Stimulated activated memory B cell treated with anti-CD40 and anti-IgM and Interleukin-4, amounts not matched to agents 10 μg/mL and 1 μg/mL and 100 μg/mL, for 72 hours (primary cell): ENCODE results near the gene VMO1.

Experiments
- ATAC-seq: fragments of 150-1000 bp; cut with Tn5 transposase; 2 replicates; pipeline ENCODE4 v1.10.0; 2021
- H3K27ac Mint-ChIP-seq: one replicate; pipeline ENCODE4 v1.8.0; 2022; ENCODE audit warnings: mild to moderate bottlenecking, mixed read lengths
- H3K27me3 Mint-ChIP-seq: one replicate; pipeline ENCODE4 v1.8.0; 2022; ENCODE audit warnings: mixed read lengths
- H3K36me3 Mint-ChIP-seq: one replicate; pipeline ENCODE4 v1.8.0; 2022; ENCODE audit warnings: mixed read lengths
- H3K4me1 Mint-ChIP-seq: one replicate; pipeline ENCODE4 v1.8.0; 2022; ENCODE audit warnings: mixed read lengths
- H3K4me3 Mint-ChIP-seq: one replicate; pipeline ENCODE4 v1.8.0; 2022; ENCODE audit warnings: mild to moderate bottlenecking, moderate library complexity, mixed read lengths
- H3K9me3 Mint-ChIP-seq: one replicate; pipeline ENCODE4 v1.8.0; 2022; ENCODE audit warnings: mixed read lengths

Gene VMO1

DNA sequence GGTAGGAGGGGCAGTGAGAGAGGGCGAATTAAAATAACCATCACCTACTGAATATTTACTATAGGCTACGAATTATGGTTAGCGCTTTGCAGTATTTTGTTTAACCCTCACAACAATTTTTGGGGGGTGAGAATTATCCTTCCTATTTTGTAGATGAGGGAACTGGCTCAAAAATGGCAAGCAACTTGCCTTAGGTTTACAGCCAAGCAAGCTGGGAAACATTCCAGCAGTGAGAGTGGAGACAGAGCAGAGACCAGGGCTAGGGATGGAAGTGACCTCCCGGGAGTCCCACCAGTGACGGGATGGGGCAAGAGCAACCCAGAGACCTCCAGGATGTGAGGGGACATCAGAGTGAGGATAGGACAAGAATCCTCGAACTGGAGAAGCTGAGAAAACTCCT lies 352 bp upstream of the VMO1 start:
- no peak overlapping the region for H3K4me3 Mint-ChIP-seq
- H3K27ac Mint-ChIP-seq = no peak overlapping the region
- no peaks in the 10 kb centered on the region for H3K9me3 Mint-ChIP-seq
- H3K4me1 Mint-ChIP-seq = peaks cover 42% of the 10 kb centered on the region
- no peak for ATAC-seq
- peaks cover 74% of the 10 kb centered on the region for H3K27me3 Mint-ChIP-seq
- H3K36me3 Mint-ChIP-seq = no peaks in the 10 kb centered on the region

DNA sequence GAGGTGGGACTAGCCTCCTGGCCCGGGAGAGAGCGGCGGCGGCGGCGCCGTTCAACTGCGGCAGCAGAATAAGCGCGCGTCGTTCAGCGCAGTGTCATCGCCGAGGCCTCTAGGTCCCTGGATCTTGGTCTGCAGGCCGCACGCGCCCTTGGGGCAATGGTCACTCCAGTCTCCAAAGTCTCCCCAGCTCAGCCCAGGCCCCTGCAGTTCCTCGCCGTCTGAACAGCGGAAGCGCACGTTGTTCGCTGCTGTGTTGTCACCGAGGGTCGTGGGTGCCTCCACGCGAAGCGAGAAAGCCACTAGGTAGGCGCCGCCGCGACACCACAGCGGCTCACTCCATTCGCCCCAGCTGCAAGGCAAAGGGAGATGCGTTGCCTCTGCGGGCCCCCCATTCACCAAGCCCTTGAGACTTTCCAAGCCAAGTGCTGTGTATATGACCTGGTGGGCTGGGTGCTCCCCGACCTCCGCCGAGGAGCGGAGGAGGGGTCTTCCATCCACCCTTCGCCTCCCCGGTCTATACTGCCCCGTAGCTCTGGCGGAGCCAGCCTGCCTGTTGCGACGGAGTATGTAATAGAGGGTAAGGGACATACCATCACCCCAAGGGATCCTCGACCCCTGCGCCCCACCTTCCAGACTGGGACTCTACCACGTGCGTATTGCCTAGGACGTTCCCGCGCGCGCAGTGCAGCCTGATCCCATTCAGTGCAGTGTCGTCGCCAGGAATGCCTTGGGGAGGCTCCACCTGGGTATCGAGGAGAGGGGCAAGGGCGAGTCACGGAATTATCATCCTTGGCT lies 656 bp downstream of the VMO1 start:
- H3K4me3 Mint-ChIP-seq = no peak overlapping the region
- H3K27ac Mint-ChIP-seq = no peak overlapping the region
- H3K36me3 Mint-ChIP-seq = no peaks in the 10 kb centered on the region
- H3K27me3 Mint-ChIP-seq = peaks cover 79% of the 10 kb centered on the region
- no peaks in the 10 kb centered on the region for H3K9me3 Mint-ChIP-seq
- H3K4me1 Mint-ChIP-seq = peaks cover 35% of the 10 kb centered on the region
- ATAC-seq = no peak

DNA sequence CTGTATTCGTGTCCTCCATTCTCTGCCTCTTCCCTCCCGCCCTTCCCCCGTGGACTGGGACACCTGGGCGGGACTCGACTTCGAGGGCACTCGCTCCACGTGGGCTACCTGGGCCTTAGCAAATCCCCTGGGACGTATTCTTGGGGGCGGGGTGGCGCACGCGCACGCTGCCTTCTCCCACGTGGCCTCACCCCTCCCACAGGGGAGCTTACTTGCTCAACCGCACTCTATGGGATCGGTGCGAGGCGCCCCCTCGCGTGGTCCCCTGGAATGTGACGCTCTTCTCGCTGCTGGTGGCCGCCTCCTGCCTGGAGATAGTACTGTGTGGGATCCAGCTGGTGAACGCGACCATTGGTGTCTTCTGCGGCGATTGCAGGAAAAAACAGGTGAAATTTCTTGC lies 3.5 kb downstream of the VMO1 start:
- Mint-ChIP-seq H3K27me3 (peaks cover 81% of the 10 kb centered on the region), H3K4me3 (no peak overlapping the region)
- no peak for ATAC-seq

DNA sequence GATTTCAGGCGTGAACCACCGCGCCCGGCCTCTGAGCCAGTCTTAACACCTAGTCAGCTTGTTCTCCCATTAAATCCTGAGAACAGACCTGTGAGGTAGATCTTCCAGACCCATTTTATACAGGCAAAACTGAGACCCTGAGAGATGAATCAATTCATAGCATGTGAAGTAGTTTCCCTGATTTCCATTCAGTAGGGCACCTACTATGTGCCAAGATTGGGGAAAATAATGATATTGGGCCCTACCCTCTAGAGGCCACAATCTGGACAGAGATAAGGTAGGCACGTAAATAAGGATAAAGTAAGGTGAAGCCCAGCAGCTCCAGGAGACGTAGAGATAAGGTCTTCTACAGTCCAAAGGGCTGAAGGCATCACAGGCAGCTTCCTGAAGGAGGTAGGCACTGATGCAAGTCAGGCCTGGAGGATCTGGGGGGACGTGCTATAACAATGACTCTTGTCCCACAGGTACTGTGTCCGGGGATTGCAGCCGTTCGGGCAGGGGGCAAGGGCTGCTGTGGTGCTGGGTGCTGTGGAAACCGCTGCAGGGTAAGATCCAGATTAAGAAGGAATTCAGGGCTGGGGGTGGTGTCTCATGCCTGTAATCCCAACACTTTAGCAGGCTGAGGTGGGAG lies 5.7 kb downstream of the VMO1 start:
- Mint-ChIP-seq H3K4me3 (no peak overlapping the region), H3K36me3 (no peaks in the 10 kb centered on the region), H3K27me3 (peaks cover 76% of the 10 kb centered on the region), H3K27ac (no peak overlapping the region), H3K4me1 (peaks cover 3% of the 10 kb centered on the region), H3K9me3 (no peaks in the 10 kb centered on the region)
- ATAC-seq = no peak

More for the DNA sequence above, 3.5 kb downstream of the VMO1 start:
- Mint-ChIP-seq H3K27ac (no peak overlapping the region), H3K4me1 (peaks cover 19% of the 10 kb centered on the region), H3K36me3 (no peaks in the 10 kb centered on the region), H3K9me3 (no peaks in the 10 kb centered on the region)

DNA sequence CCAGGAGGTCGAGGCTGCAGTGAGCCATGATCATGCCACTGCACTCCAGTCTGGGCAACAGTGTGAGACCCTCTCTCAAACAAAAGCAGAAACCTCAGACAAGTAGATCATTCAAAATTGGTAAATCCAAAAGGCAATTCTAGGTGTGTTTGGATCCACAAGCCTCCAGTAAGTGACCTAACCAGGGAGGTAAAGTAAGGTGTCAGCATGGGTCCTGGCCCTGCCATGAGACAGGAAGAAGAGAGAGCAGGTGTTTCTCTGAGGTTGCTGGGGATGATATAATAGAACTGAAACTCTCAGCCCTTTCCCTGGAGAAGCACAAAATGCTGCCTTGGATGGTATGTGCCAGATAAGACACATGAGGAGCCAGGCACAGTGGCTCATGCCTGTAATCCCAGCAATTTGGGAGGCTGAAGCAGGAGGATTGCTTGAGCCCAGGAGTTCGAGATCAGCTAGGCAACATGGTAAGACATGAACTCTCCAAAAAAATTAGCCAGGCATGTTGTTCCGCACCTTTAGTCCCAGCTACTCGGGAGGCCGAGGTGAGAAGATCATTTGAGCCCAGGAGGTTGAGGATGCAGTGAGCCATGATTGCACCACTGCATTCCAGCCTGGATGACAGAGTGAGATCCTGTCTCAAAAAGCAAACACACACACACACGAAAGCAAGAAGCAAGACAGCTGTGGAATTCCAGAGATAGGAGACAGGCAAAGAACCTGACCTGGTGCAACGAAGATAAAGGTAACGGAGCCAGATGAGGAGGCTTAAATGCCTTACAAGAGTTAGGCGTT lies 8.0 kb downstream of the VMO1 start:
- Mint-ChIP-seq H3K27ac (no peak overlapping the region), H3K27me3 (peaks cover 76% of the 10 kb centered on the region), H3K9me3 (no peaks in the 10 kb centered on the region), H3K4me1 (peaks cover 12% of the 10 kb centered on the region), H3K4me3 (no peak overlapping the region), H3K36me3 (no peaks in the 10 kb centered on the region)
- no peak for ATAC-seq

DNA sequence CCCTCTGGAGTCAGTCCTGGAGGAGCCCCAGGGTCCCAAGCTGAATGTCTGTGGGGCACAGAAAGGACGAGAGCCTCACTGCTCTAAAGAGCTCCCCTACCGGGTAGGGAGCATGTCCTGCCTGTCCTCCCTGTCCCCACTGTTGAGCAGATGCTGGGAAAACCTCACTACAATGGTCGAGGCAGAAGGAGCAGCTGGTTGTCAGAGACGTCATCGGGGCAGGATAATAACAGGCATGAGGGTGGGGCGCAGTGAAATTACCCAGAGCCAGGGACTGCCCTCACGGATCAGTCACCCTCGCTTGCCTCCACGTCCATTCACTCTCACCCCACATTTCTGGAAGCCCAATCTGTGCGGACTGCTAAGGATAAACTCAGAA lies 13.9 kb downstream of the VMO1 start:
- Mint-ChIP-seq H3K9me3 (no peaks in the 10 kb centered on the region), H3K36me3 (no peaks in the 10 kb centered on the region), H3K27ac (no peak overlapping the region), H3K4me1 (peaks cover 12% of the 10 kb centered on the region), H3K27me3 (peaks cover 74% of the 10 kb centered on the region), H3K4me3 (no peak overlapping the region)
- ATAC-seq = no peak

DNA sequence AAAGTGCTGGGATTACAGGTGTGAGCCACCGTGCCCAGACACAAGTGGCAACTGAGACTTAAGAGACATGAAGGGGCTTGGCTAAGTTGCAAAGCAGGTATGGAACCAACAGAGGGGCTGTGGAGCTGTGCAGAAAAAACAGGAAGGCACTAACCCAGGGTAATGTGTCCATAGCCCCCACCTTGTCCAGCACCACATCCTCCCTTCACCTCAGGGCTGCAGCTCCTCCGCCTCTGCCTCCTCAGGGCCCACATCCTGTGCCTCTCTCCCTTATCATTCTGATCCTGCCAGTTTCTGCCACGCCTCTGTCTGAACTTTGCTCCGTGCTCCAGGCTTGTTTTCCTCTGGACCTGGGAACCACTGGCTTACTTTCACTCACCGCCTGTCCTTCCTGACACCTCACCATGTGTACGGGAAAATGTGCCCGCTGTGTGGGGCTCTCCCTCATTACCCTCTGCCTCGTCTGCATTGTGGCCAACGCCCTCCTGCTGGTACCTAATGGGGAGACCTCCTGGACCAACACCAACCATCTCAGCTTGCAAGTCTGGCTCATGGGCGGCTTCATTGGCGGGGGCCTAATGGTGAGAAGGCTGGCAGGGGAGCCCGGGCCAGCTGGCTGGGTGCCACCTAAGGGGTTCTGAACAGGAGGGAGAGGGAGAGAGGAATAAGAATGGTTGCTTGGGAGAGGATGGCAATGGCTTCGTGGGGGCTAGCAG lies 14.5 kb downstream of the VMO1 start, which contains the start of gene TM4SF5:
Gene TM4SF5, plus strand, starts transcription at position 368 of the 716 bp plus-strand sequence. Its CDS starts 37 bp downstream, at position 405.
- no peak within 1 kb of the TSS for H3K4me3 Mint-ChIP-seq
- ATAC-seq = no peak
- H3K9me3 Mint-ChIP-seq = no peaks in the 10 kb centered on the region
- peaks cover 12% of the 10 kb centered on the region for H3K4me1 Mint-ChIP-seq
- peaks cover 68% of the 10 kb centered on the region for H3K27me3 Mint-ChIP-seq
- H3K36me3 Mint-ChIP-seq = no peaks in the 10 kb centered on the region
- H3K27ac Mint-ChIP-seq = no peak within 1 kb of the TSS

DNA sequence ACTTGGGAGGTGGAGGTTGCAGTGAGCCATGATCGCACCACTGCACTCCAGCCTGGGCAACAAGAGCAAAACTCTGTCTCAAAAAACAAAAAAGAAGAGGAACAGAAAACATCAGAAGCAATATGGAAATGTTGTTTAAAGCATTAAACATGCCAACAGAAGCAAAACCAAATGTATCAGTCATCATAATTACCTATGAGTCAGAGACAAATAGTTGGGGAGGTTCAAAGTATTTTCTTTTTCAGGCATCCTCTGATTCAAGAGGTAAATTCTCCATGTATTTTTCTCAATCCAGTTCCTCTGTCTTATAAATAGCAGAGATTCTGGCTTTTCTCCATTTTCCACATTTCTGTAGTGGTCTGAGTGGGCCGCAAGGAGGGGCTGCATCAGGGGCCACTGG lies 16.5 kb downstream of the VMO1 start:
- no peak for ATAC-seq
- H3K27me3 Mint-ChIP-seq = peaks cover 52% of the 10 kb centered on the region
- no peaks in the 10 kb centered on the region for H3K9me3 Mint-ChIP-seq
- H3K36me3 Mint-ChIP-seq = no peaks in the 10 kb centered on the region
- no peak overlapping the region for H3K4me3 Mint-ChIP-seq
- no peak overlapping the region for H3K27ac Mint-ChIP-seq
- peaks cover 7% of the 10 kb centered on the region for H3K4me1 Mint-ChIP-seq

DNA sequence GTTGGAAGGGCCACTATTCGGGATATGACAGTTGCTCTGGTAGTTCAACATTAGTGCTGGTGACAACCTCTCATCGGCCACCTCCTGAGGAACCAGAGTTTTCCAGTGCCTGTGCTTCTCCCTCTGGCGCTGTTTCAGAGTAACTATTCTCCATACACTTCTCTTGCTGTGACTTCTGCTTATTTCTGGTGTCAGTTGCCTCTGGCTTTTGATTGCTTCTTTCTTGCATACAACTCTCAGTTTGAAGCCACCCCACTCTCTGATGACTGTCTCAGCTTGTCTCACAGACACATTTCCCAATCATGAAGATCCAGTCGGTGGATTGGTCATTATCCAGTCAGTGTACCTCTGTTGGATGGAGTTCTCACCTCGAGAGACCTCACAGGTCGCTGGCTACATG lies 17.9 kb downstream of the VMO1 start:
- no peak for ATAC-seq
- no peak overlapping the region for H3K27ac Mint-ChIP-seq
- no peaks in the 10 kb centered on the region for H3K9me3 Mint-ChIP-seq
- H3K4me3 Mint-ChIP-seq = no peak overlapping the region
- peaks cover 42% of the 10 kb centered on the region for H3K27me3 Mint-ChIP-seq
- peaks cover 5% of the 10 kb centered on the region for H3K4me1 Mint-ChIP-seq
- no peaks in the 10 kb centered on the region for H3K36me3 Mint-ChIP-seq

DNA sequence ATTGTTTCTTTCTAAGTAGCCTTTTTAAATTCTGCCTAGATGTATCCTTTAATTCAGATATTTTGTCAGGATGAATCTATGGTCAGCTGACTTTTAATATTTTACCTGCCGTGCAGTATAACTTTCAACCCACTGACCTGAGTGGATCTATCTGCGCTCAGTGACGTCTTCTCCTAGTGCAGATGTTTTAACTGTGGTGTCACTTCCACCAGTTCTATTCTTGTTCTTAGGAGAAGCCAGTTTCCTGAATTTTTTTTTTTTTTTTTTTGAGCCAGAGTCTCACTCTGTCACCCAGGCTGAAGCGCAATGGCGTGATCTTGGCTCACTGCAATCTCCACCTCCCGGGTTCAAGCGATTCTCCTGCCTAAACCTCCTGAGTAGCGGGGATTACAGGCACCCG lies 19.4 kb downstream of the VMO1 start:
- Mint-ChIP-seq H3K27ac (no peak overlapping the region), H3K27me3 (peaks cover 31% of the 10 kb centered on the region), H3K36me3 (no peaks in the 10 kb centered on the region), H3K4me1 (peaks cover 5% of the 10 kb centered on the region), H3K9me3 (no peaks in the 10 kb centered on the region), H3K4me3 (no peak overlapping the region)
- ATAC-seq = no peak

DNA sequence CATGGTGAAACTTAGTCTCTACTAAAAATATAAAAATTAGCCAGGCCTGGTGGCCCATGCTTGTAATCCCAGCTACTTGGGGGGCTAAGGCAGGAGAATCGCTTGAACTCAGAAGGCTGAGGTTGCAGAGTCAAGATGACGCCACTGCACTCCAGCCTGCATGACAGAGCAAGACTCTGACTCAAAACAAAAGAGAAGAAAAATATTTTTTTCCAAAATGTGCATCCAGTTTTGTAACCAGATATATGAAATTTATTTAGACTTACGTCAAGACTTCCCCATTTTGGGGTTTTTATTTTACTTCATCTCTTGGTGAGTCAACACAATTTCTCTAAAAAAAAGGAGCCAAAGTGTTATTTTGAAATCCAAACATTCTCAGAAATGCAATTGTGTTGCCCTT lies 20.0 kb downstream of the VMO1 start:
- no peak for ATAC-seq
- no peak overlapping the region for H3K27ac Mint-ChIP-seq
- peaks cover 5% of the 10 kb centered on the region for H3K4me1 Mint-ChIP-seq
- H3K36me3 Mint-ChIP-seq = no peaks in the 10 kb centered on the region
- H3K27me3 Mint-ChIP-seq = peaks cover 27% of the 10 kb centered on the region
- no peak overlapping the region for H3K4me3 Mint-ChIP-seq
- no peaks in the 10 kb centered on the region for H3K9me3 Mint-ChIP-seq

DNA sequence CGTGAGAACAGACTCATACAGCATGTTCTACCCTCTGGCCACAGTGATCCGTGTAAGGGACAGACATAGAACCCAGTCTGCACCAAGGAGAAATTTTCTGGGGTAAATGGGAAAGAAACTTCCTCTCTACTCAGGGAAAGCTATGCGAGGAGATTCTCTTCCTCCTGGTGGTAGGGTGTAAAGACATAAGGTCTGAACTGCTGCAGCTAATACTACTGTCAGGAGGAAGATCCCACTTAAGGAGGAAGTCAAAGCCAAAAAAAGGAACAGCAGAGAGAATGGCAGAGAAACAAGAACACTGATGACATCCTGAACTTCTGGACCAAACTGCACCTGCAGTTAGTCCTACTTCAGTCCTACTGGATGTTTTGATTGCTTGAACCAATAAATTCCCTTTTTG lies 21.6 kb downstream of the VMO1 start:
- no peak for ATAC-seq
- Mint-ChIP-seq H3K27ac (no peak overlapping the region), H3K4me1 (peaks cover 5% of the 10 kb centered on the region), H3K27me3 (peaks cover 17% of the 10 kb centered on the region), H3K9me3 (no peaks in the 10 kb centered on the region), H3K36me3 (no peaks in the 10 kb centered on the region), H3K4me3 (no peak overlapping the region)

DNA sequence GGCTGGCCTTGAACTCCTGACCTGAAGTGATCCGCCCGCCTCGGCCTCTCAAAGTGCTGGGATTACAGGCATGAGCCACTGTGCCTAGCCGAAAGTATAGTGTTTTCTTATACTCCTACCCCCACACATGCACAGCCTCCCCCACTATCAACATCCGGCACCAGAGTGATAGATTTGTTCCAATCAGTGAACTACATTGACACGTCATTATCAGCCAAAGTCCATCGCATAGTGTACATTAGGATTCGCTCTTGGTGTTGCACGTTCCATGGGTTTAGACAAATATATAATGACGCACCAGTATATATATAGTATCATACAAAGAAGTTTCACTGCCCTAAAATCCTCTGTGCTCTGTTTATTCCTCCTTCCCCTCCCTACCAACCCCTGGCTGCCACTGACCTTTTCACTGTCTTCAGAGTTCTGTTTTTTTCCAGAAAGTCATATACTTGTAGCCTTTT lies 26.4 kb downstream of the VMO1 start:
- H3K36me3 Mint-ChIP-seq = no peaks in the 10 kb centered on the region
- H3K4me3 Mint-ChIP-seq = no peak overlapping the region
- H3K4me1 Mint-ChIP-seq = peaks cover 5% of the 10 kb centered on the region
- H3K27me3 Mint-ChIP-seq = peaks cover 9% of the 10 kb centered on the region
- ATAC-seq = no peak
- no peaks in the 10 kb centered on the region for H3K9me3 Mint-ChIP-seq
- H3K27ac Mint-ChIP-seq = no peak overlapping the region

DNA sequence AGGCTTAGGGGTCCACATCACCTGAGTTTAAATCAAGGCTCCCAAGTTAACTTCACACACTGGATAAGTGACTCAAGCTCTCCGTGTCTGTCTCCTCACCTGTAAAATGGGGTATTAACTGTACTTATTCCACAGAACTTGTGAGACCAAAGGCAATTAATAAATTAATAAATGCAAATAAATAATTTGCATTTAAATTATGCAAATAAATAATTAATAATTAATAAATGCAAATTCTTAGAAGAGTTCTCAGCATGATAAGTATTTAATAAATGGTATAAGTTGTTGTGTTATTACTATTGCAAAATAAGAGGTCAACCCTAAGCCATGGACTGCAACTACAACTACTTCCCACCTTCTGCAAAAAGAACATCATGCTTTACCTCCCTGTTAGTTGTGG lies 32.8 kb downstream of the VMO1 start:
- Mint-ChIP-seq H3K36me3 (no peaks in the 10 kb centered on the region), H3K9me3 (no peaks in the 10 kb centered on the region), H3K4me3 (no peak overlapping the region), H3K4me1 (peaks cover 5% of the 10 kb centered on the region), H3K27ac (no peak overlapping the region), H3K27me3 (peaks cover 52% of the 10 kb centered on the region)
- no peak for ATAC-seq

DNA sequence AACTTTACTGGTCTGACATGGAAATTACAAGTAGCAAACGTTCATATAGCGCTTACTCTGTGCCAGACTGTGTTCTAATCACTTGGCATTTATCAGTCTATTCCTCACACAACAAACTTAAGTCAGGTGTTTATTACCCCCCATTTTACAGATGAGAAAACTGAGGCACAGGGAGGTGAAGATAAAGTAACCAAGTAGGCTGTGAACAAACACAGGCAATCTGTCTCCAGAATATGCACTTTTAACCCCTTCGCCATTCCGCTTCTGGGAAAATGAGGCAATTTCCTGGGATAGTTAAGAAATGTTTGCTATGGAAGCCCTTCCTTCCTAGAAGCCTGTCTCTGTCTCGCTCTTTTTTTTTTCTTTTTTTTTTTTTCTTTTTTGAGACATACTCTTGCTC lies 34.2 kb downstream of the VMO1 start:
- Mint-ChIP-seq H3K4me3 (no peak overlapping the region), H3K9me3 (no peaks in the 10 kb centered on the region), H3K27ac (no peak overlapping the region)

More for the DNA sequence above, 34.2 kb downstream of the VMO1 start:
- H3K4me1 Mint-ChIP-seq = peaks cover 14% of the 10 kb centered on the region
- ATAC-seq = no peak
- no peaks in the 10 kb centered on the region for H3K36me3 Mint-ChIP-seq
- H3K27me3 Mint-ChIP-seq = peaks cover 62% of the 10 kb centered on the region
